IPS DF 4.7 (cell line): Measurements from ENCODE around the gene CPA1.
"Not testable (repeated sequence)": the region's sequence is repeated elsewhere in the genome, so short reads cannot be mapped to it uniquely, and the experiment has no call there.

Source experiments
- DNase-seq: peaks from one replicate; pipeline ENCODE4 v3.0.0-alpha.2; 2013; ENCODE audit warnings: low spot score; ENCODE audit errors: extremely low read depth

Gene CPA1

GRCh38 chr7:130372402-130373165, 7.7 kb upstream of the CPA1 start:
- no peak for DNase-seq

DNA sequence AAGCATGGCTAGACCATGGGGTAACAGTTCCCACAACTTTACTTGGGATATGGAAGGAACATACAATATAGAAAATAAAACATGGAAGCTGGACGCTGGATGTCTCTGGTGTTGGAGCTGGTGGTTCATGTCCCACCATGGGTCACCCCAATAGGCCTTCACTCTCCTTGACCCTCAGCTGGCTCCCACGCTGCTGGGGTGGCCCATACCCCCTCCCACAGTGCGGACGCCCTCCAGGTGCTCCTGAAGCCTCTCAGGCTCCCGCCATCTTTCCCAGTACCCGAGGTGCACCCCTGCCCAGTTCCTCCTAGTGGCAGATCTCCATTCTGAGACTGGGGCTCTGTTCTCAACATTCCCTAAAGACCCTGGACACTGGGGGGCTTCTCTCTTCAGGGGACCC, 5.8 kb upstream of the CPA1 start:
- no peak for DNase-seq

- DNase-seq: not testable (repeated sequence)
Measured at GRCh38 chr7:130376461-130376860, 3.8 kb upstream of the CPA1 start.

- DNase-seq: no peak
Measured at GRCh38 chr7:130377178-130377577, 3.1 kb upstream of the CPA1 start.

DNA sequence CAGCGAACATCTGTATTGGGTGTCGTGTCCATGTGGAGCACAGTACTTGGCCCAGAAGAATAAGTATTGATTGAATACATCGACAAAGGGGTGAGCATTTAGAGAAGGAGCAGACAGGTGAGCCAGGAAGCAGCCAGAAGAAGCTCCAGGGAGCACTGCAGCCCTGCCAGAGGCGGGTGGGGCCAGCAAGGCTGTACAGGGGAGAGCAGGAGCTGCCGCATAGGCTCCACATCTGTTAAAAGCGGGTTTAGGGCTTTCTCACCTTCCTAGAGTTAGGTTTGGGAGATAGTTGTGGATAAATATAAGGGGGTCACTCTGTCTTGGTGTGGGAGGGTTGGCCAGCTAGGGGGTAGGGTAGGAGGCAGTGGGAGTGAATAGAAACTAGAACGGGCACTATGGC, 1.3 kb upstream of the CPA1 start:
- no peak for DNase-seq

DNA sequence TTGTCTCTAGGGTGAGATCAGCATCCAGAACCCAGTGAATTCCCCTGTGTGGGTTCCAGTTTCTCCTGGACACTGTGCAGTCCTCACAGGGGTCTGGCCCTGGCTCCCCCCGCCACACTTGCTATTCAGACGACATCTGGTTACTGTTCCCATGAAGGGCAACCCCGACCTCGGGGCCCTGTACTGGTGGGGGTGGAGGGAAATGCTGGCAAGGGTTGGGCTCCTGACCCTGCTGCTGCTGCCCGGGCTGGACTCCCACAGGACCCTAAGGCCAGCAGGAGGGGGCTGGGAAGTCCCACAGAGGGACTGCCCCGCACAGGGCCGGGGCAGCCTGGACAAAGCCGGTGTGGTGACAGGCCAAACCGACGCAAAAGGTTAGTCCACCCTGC, 768 bp upstream of the CPA1 start:
- DNase-seq: no peak

DNA sequence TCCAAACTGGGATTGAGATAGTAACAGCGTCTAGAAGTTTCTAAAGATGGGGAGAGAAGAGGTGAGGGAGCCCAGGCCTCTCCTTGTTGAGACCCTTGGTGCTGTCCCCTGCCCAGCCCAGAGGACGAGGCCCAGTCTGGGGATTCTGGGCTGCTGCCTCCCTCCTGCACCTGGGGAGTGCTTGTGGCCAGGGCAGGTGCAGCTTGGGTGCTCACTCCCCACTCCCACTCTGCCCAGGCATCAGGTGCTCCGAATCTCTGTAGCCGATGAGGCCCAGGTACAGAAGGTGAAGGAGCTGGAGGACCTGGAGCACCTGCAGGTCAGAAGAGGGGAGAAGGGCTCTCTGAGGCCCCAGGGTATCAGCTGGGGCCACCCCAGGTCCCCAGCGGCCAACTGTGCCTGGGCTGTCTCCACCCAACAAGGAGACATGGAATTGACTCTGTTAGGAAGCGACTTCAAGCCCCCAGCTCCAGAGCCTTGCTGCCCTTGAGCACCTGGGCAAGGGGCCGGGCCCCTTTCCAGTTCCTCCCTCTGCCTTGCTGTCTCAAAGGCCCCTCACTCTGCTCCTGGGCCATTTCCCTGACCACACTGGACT, 664 bp downstream of the CPA1 start:
- no peak for DNase-seq

- peak; percentile 28 for DNase-seq
Measured at GRCh38 chr7:130381468-130382312, 1.4 kb downstream of the CPA1 start.

GRCh38 chr7:130383187-130383980, 3.1 kb downstream of the CPA1 start:
- no peak for DNase-seq

DNA sequence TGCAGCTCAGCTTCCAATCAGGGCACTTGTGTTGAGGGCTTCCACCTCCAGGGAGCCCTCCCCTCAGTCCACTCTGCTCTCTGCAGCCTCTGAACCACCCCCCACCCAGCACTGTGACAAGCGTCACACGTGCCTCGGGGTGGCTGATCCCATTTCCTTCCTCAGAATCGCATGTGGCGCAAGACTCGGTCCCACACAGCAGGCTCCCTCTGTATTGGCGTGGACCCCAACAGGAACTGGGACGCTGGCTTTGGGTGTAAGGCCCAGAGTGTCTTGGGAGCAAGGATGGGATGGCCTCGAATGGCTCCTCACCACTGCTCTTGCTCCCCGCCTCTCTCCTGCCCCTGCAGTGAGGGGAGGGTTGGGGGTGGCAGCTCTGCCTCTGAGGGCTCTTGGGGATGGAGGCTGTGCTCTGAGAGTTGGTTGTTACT, 4.1 kb downstream of the CPA1 start:
- DNase-seq: no peak

- no peak for DNase-seq
Measured at GRCh38 chr7:130384841-130385599, 4.7 kb downstream of the CPA1 start.

DNA sequence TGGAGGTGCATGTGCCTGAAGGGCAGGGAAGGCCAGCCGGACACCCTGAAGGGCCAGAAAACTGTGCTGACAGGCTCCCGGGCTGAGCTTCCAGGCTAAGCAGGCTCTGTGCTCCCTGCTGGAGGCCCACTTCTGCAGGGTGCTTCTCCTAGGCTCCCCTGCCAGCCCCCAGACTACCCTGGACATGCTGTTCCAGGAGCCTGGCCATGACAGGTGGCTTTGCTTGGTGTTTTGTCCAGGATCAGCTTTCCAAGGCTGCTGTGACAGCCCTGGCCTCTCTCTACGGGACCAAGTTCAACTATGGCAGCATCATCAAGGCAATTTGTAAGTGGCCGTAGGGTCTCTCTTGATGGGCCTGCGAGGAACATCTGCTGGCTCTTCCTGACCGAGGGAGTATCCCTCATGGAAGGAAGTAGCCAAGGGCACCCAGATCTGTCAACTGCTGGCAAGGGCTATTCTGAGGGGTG, 5.3 kb downstream of the CPA1 start:
- no peak for DNase-seq

DNA sequence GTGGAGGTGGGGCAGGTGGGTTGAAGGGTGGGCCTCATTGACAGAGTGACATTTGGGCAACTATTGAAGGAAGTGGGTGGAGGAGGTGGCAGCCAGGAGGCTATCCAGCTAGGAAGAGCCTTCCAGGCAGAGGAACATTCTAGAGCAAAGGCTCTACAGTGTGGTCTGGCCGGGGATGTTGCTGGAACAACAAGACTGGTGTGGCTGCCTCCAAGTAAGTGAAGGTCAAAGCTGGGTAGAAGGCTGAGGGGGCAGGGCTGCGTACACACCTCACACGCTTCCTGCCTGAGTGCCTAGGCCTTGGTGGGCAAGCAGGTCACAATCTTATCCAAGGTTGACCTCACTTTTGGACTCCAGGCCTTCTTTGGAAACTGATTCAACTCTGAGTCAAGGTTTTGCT, 6.6 kb downstream of the CPA1 start:
- no peak for DNase-seq

- no peak for DNase-seq
Measured at GRCh38 chr7:130387306-130387627, 7.0 kb downstream of the CPA1 start.

DNA sequence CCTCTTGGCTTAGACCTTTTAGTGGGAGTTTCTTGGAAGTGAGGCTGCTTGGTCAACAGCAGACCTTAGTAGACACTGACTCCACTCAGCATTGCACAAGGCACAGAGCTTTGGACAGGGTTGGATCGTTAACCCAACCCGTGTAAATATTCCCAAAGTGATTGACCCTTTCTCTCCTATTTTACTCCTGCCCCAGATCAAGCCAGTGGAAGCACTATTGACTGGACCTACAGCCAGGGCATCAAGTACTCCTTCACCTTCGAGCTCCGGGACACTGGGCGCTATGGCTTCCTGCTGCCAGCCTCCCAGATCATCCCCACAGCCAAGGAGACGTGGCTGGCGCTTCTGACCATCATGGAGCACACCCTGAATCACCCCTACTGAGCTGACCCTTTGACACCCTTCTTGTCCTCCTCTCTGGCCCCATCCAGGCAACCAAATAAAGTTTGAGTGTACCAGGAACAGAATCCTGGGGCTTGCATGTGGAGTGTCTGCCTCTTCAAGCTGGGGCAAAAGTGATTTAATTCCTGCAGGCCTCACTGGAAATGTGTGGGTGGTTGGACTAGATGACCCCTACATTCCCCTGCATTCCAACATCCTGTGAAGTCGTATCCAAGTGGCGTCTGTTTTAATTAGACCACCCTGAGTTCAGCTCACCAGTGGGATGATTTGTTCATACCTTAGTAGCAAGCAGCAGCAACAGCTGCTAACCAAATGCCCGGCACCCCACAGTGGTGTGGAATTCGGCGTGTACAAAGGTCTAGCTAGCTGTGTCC, 7.5 kb downstream of the CPA1 start:
- no peak for DNase-seq

GRCh38 chr7:130388671-130389070, 8.4 kb downstream of the CPA1 start:
- no peak for DNase-seq

GRCh38 chr7:130390486-130390885, 10.2 kb downstream of the CPA1 start:
- no peak for DNase-seq

DNA sequence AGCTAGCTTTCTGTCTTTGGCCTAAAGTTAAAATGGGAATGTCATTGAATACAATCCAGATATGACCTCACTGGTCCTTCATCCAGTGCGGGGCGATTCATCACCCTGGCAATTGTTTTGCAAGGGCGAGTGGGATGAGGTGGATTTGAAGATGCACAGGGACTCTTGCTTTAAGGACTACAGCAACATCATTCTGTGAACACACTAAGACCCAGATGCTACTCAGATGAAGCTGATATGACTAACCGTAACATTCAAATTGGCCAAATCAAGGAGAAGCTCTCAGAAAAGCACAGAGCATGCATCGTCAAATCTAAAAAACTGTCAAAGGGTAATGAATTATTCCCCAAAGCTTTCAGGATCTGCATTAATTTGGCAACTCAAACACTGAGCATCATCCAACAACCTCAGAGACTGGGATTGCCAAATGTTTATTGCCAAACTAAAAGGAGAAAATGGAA, 12.8 kb downstream of the CPA1 start:
- no peak for DNase-seq

DNA sequence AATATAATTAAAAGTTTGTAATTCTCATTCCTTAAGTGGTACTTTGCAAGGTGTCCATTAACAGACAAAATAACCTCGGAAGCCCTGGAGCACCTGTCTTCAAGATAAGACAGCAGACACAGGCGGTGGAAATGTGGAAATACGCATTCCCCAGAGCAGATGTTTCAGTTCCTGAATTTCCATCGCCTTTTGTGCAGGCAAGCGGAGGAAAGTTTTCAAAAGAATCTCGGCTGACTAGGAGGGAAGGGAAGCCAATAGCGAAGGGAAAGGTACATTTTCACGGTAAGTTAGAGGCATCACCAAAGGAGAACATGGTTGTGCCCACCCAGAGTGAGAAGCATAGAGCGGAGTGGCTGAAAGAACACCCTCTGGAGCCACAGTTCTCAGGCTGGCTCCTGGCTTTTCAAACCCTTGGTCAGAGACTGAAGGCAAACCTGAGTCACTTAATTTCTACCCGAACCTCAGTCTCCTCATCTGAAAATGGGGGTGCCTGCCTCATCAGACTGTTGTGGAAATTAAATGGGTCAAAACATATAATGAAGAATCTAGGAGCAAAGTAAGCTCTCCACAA, 13.6 kb downstream of the CPA1 start:
- no peak for DNase-seq
